B cell (primary cell): ENCODE data around the gene CTXND1. TPM values are rescaled to one million over a fixed set of nuclear protein-coding genes. Genes with fewer than 3 reads are reported as not detected.

Experiments used
- ATAC-seq: fragments of 200-7000 bp; cut with Tn5 transposase; one replicate; pipeline ENCODE4 v1.10.0; 2021; ENCODE audit warnings: low read depth, mild to moderate bottlenecking, moderate number of reproducible peaks, moderate library complexity
- CTCF ChIA-PET: fragments of 350-600 bp; sonication (Branson Sonifier 250); formaldehyde crosslinking; loops from one replicate; lab custom pipeline; 2021; ENCODE audit warnings: antibody characterized with exemption, inconsistent platforms; lab: Charles Lee
- POLR2A ChIA-PET: fragments of 350-600 bp; sonication (Branson Sonifier 250); formaldehyde crosslinking; loops from one replicate; lab custom pipeline; 2021; ENCODE audit warnings: antibody characterized with exemption; lab: Charles Lee
- DNase-seq: peaks from one replicate; pipeline ENCODE4 v3.0.0; 2013
- H2AFZ ChIP-seq: 2 replicates; pipeline ENCODE4 v1.6.1; 2012; ENCODE audit warnings: mild to moderate bottlenecking, low read depth, low read length; ENCODE audit not compliant: insufficient read depth, poor library complexity, severe bottlenecking
- H3K27ac ChIP-seq, 2 donors: 1 replicate in 1 of 2; 2 replicates in 1 of 2; pipeline ENCODE4 v1.5.1; 2012 to 2013; ENCODE audit warnings: low read length in 2 of 2, mild to moderate bottlenecking in 2 of 2, moderate library complexity in 1 of 2
- H3K27me3 ChIP-seq, 4 experiments: fragments of 200-600 bp in 1 of 4; sonication (generic) in 1 of 4; replicated peaks in 1 of 4; 1 replicate in 2 of 4; 2 replicates in 2 of 4; pipeline versions ENCODE4 v1.6.1 to v1.7.0; 2013 to 2016; ENCODE audit warnings: low read length in 3 of 4, mild to moderate bottlenecking in 2 of 4, mixed read lengths in 1 of 4, moderate library complexity in 1 of 4; ENCODE audit not compliant: insufficient read depth in 4 of 4, control insufficient read depth in 3 of 4; ENCODE audit errors: control extremely low read depth in 1 of 4
- H3K36me3 ChIP-seq, 2 experiments: replicated peaks in 1 of 2; 1 replicate in 1 of 2; 2 replicates in 1 of 2; pipeline versions ENCODE4 v1.6.1 to v1.7.1; 2013; ENCODE audit warnings: low read length in 1 of 2; ENCODE audit not compliant: insufficient read depth in 2 of 2, control insufficient read depth in 1 of 2; ENCODE audit errors: control extremely low read depth in 1 of 2, extremely low read depth in 1 of 2
- H3K4me1 ChIP-seq, 2 donors: fragments of 200-600 bp in 1 of 2; sonication (generic) in 1 of 2; 1 replicate in 1 of 2; 2 replicates in 1 of 2; pipeline versions ENCODE4 v1.5.1 to v1.6.1; 2013 to 2017; ENCODE audit warnings: low read length in 2 of 2; ENCODE audit not compliant: control insufficient read depth in 2 of 2, insufficient read depth in 2 of 2
- H3K4me2 ChIP-seq: replicated peaks from 2 replicates; pipeline ENCODE3; 2012; ENCODE audit warnings: mild to moderate bottlenecking, low read depth, low read length; ENCODE audit not compliant: poor library complexity, severe bottlenecking
- H3K4me3 ChIP-seq, 5 experiments: fragments of 200-600 bp in 1 of 5; sonication (generic) in 1 of 5; 1 replicate in 3 of 5; 2 replicates in 2 of 5; pipeline versions ENCODE4 v1.5.1 to v1.7.0; 2011 to 2016; ENCODE audit warnings: low read length in 4 of 5, mild to moderate bottlenecking in 4 of 5, low read depth in 2 of 5, control low read depth in 1 of 5, moderate library complexity in 1 of 5; ENCODE audit not compliant: insufficient read depth in 1 of 5; ENCODE audit errors: control extremely low read depth in 1 of 5, extremely low read depth in 1 of 5
- H3K79me2 ChIP-seq: fragments of 200-600 bp; sonication (generic); one replicate; pipeline ENCODE4 v1.6.0; 2016; ENCODE audit warnings: low read length; ENCODE audit not compliant: control insufficient read depth, insufficient read depth
- H3K9ac ChIP-seq: fragments of 200-600 bp; sonication (generic); 2 replicates; pipeline ENCODE4 v1.6.1; 2017; ENCODE audit warnings: mild to moderate bottlenecking, low read length, moderate library complexity
- H3K9me3 ChIP-seq, 3 donors: one replicate each; pipeline versions ENCODE4 v1.6.1 to v1.7.1; 2013; ENCODE audit warnings: low read length in 2 of 3; ENCODE audit not compliant: control insufficient read depth in 2 of 3, insufficient read depth in 1 of 3; ENCODE audit errors: control extremely low read depth in 1 of 3
- H4K20me1 ChIP-seq: 2 replicates; pipeline ENCODE4 v1.6.0; 2012; ENCODE audit warnings: mild to moderate bottlenecking, low read length; ENCODE audit not compliant: insufficient read depth, control insufficient read depth, poor library complexity, severe bottlenecking
- H3K27ac Mint-ChIP-seq: one replicate; pipeline ENCODE4 v1.8.0; 2021; ENCODE audit warnings: mixed read lengths
- H3K27me3 Mint-ChIP-seq: one replicate; pipeline ENCODE4 v1.8.0; 2021; ENCODE audit warnings: mixed read lengths
- H3K4me1 Mint-ChIP-seq: one replicate; pipeline ENCODE4 v1.8.0; 2021; ENCODE audit warnings: mixed read lengths
- H3K4me3 Mint-ChIP-seq: one replicate; pipeline ENCODE4 v1.8.0; 2021; ENCODE audit warnings: mixed read lengths
- H3K9me3 Mint-ChIP-seq: one replicate; pipeline ENCODE4 v1.8.0; 2022; ENCODE audit warnings: mixed read lengths; ENCODE audit not compliant: insufficient read depth
- EZH2 ChIP-seq: IDR thresholded peaks from 2 replicates; pipeline ENCODE4 v1.6.1; 2012; ENCODE audit warnings: borderline replicate concordance, low read depth, mild to moderate bottlenecking, moderate library complexity, low read length; ENCODE audit not compliant: insufficient read depth, poor library complexity, severe bottlenecking
- WGBS: methylation state at CpG from one replicate; pipeline ENCODE4 v1.1.5; 2013; ENCODE audit warnings: missing lambda C conversion rate; ENCODE audit not compliant: insufficient coverage; 5-methylcytosine and 5-hydroxymethylcytosine counted together
- intact Hi-C: fragments of 100-400 bp; cut with micrococcal nuclease; formaldehyde crosslinking; loops from one replicate; pipeline ENCODE4 v1.10.0; 2022
- polyA plus RNA-seq: library from polyadenylated mRNA; depleted of rRNA; stranded (reverse); fragments of >200 nt; gene quantifications from 2 replicates; pipeline ENCODE4 v1.2.3, GENCODE V29; 2012
- total RNA-seq, 2 donors: library from RNA; stranded (reverse); fragments of 120-200 nt in 1 of 2; gene quantifications; 1 replicate in 1 of 2; 2 replicates in 1 of 2; pipeline versions ENCODE4 v1.2.3 to v1.2.4, GENCODE V29; 2013 to 2022
- TF ChIP-seq, protein P1 (sequence below): fragments of 200-600 bp; IDR thresholded peaks from one replicate; pipeline ENCODE4 v1.8.0; 2022; ENCODE audit warnings: antibody characterized with exemption, mild to moderate bottlenecking

Gene CTXND1
- total and polyA plus RNA-seq, 2 donors (not counting 1 experiment from before 2014, with no cell fraction given) = not detected

DNA sequence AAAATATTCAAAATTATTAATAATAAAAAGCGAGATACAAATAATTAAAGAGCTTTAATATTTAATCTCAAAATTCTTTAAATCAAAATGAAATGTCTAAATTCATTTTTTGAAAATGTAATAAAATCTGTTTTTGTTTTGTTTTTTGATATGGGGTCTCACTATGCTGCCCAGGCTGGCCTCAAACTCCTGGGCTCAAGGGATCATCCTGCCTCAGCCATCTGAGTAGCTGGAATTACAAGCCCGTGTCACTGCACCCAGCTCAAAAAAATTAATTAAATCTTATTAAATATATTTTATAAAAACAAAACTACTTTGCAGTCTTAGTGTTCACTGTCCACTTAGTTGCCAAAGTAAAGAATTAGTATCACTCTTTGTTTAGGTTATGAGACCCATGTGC is 60.8 kb downstream of the CTXND1 start:
- Histone ChIP-seq H3K27ac (no peak overlapping the region), H3K4me1 (no peaks in the 10 kb centered on the region), H3K4me2 (no peak overlapping the region), H2AFZ (no peak overlapping the region), H3K4me3 (no peak overlapping the region), H3K9me3 (peaks cover 0 to under 1% (median 0%) of the 10 kb centered on the region in 3 donors), H3K79me2 (no peaks in the 10 kb centered on the region), H3K9ac (no peak overlapping the region), H3K36me3 (no peaks in the 10 kb centered on the region), H4K20me1 (no peaks in the 10 kb centered on the region), H3K27me3 (no peaks in the 10 kb centered on the region)
- intact Hi-C loops = no loop called here
- Mint-ChIP-seq H3K4me1 (no peaks in the 10 kb centered on the region), H3K27ac (no peak overlapping the region), H3K9me3 (no peaks in the 10 kb centered on the region), H3K4me3 (no peak overlapping the region), H3K27me3 (no peaks in the 10 kb centered on the region)
- DNase-seq (no peak), ATAC-seq (no peak)
- WGBS = no CpG with 5 or more reads among the region's 2 CpGs
- POLR2A ChIA-PET = no interaction called here
- CTCF ChIA-PET = no interaction called here
- TF ChIP-seq EZH2 = no peak
- TF ChIP-seq, protein P1, sequence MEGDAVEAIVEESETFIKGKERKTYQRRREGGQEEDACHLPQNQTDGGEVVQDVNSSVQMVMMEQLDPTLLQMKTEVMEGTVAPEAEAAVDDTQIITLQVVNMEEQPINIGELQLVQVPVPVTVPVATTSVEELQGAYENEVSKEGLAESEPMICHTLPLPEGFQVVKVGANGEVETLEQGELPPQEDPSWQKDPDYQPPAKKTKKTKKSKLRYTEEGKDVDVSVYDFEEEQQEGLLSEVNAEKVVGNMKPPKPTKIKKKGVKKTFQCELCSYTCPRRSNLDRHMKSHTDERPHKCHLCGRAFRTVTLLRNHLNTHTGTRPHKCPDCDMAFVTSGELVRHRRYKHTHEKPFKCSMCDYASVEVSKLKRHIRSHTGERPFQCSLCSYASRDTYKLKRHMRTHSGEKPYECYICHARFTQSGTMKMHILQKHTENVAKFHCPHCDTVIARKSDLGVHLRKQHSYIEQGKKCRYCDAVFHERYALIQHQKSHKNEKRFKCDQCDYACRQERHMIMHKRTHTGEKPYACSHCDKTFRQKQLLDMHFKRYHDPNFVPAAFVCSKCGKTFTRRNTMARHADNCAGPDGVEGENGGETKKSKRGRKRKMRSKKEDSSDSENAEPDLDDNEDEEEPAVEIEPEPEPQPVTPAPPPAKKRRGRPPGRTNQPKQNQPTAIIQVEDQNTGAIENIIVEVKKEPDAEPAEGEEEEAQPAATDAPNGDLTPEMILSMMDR = no peak

DNA sequence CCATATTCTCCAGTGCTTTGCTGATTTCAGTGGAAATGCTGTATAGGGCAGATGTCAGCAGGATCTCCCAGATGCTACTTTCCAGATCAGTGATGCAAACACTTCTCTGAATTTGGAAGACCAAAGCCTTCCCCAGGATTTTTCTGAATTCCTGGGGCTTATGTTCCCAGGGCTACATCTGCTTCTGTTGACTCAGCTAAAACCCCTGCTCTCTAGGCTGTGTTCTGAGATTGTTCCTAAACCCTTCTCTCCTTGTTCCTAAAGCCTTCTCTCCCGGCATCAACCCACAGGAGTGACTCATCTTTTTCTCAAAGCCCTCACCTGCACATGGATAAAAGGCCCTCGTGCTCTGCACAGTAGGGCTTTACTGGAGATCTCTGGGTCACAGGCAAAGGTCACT is 63.8 kb downstream of the CTXND1 start:
- Histone ChIP-seq H3K4me2 (no peak overlapping the region), H3K4me3 (no peak overlapping the region), H4K20me1 (no peaks in the 10 kb centered on the region), H3K36me3 (no peaks in the 10 kb centered on the region), H3K9ac (no peak overlapping the region), H2AFZ (no peak overlapping the region), H3K27ac (no peak overlapping the region), H3K79me2 (no peaks in the 10 kb centered on the region), H3K27me3 (no peaks in the 10 kb centered on the region), H3K4me1 (no peaks in the 10 kb centered on the region), H3K9me3 (peaks cover 0 to 5% (median 0%) of the 10 kb centered on the region in 3 donors)
- intact Hi-C loops = no loop called here
- WGBS = 76% methylated on average over 2 of the region's 2 CpGs
- no peak overlapping the region for H3K4me3 Mint-ChIP-seq
- ChIA-PET CTCF (no interaction called here), POLR2A (no interaction called here)
- no peaks in the 10 kb centered on the region for H3K4me1 Mint-ChIP-seq
- H3K9me3 Mint-ChIP-seq = no peaks in the 10 kb centered on the region
- ATAC-seq = no peak
- no peak for DNase-seq
- H3K27me3 Mint-ChIP-seq = no peaks in the 10 kb centered on the region
- H3K27ac Mint-ChIP-seq = no peak overlapping the region
- TF ChIP-seq, protein P1 = no peak
- no peak for TF ChIP-seq EZH2
